ENCODE measurements around the gene ZMYND12. TPM values are rescaled to one million over a fixed set of nuclear protein-coding genes. Genes with fewer than 3 reads are reported as not detected.

ZMYND12 gene
- total RNA-seq, 2 donors from 2014 or later, result 0.68 to 1.6 TPM

- Mint-ChIP-seq H3K27me3 (peaks cover 5% of the 10 kb centered on the region), H3K4me1 (peaks cover 20% of the 10 kb centered on the region), H3K36me3 (ENCODE audit: low read depth) (peaks cover 11% of the 10 kb centered on the region), H3K27ac (peak overlapping the region; percentile 96), H3K4me3 (peak overlapping the region; percentile 86)
- no peak for DNase-seq
- no peak for ATAC-seq
- H3K9me3 ChIP-seq (ENCODE audit: control insufficient read depth, low read length, poor library complexity, severe bottlenecking), result no peaks in the 10 kb centered on the region
These were observed 8.1 kb upstream of the ZMYND12 start for GRCh38 chr1:42463921-42464320.

GRCh38 chr1:42462828-42463763 lies 7.3 kb upstream of the ZMYND12 start, which contains the start of gene CCDC30:
Gene CCDC30 (plus strand): TSS chr1:42463286. CDS start chr1:42480552, 17,266 bp downstream.
- DNase-seq, result peak; percentile 89 to 95 (median 90)
- peaks cover 22% of the 10 kb centered on the region for H3K4me1 Mint-ChIP-seq

GRCh38 chr1:42461196-42461595 lies 5.4 kb upstream of the ZMYND12 start:
- DNase-seq (no peak), ATAC-seq (no peak)
- Mint-ChIP-seq H3K4me1 (peaks cover 31% of the 10 kb centered on the region), H3K27ac (peak overlapping the region; percentile 96), H3K27me3 (no peaks in the 10 kb centered on the region), H3K36me3 (ENCODE audit: low read depth) (peaks cover 13% of the 10 kb centered on the region), H3K4me3 (no peak overlapping the region)
- no peaks in the 10 kb centered on the region for H3K9me3 ChIP-seq (ENCODE audit: control insufficient read depth, low read length, poor library complexity, severe bottlenecking)

More at GRCh38 chr1:42462828-42463763, 7.3 kb upstream of the ZMYND12 start, which contains the start of gene CCDC30:
- no peaks in the 10 kb centered on the region for H3K9me3 ChIP-seq (ENCODE audit: control insufficient read depth, low read length, poor library complexity, severe bottlenecking)
- H3K36me3 Mint-ChIP-seq (ENCODE audit: low read depth), result peaks cover 11% of the 10 kb centered on the region
- H3K4me3 Mint-ChIP-seq, result peak within 1 kb of the TSS; percentile 86
- peaks cover 5% of the 10 kb centered on the region for H3K27me3 Mint-ChIP-seq
- peak within 1 kb of the TSS; percentile 96 for H3K27ac Mint-ChIP-seq
- peak; percentile 95 for ATAC-seq

- no peaks in the 10 kb centered on the region for H3K9me3 ChIP-seq (ENCODE audit: control insufficient read depth, low read length, poor library complexity, severe bottlenecking)
- H3K4me1 Mint-ChIP-seq, result peaks cover 32% of the 10 kb centered on the region
- no peaks in the 10 kb centered on the region for H3K27me3 Mint-ChIP-seq
- H3K4me3 Mint-ChIP-seq, result peak overlapping the region; percentile 92
- peak; percentile 59 for ATAC-seq
- H3K27ac Mint-ChIP-seq, result peak overlapping the region; percentile 97
- DNase-seq, result peak; percentile 38 to 51 (median 47)
- H3K36me3 Mint-ChIP-seq (ENCODE audit: low read depth), result peaks cover 14% of the 10 kb centered on the region
These were observed 900 bp upstream of the ZMYND12 start for GRCh38 chr1:42456754-42457089.

- Mint-ChIP-seq H3K4me1 (peaks cover 32% of the 10 kb centered on the region), H3K27ac (peak overlapping the region; percentile 69), H3K27me3 (no peaks in the 10 kb centered on the region), H3K36me3 (ENCODE audit: low read depth) (peaks cover 9% of the 10 kb centered on the region), H3K4me3 (peak overlapping the region; percentile 21)
- DNase-seq (no peak), ATAC-seq (no peak)
- no peaks in the 10 kb centered on the region for H3K9me3 ChIP-seq (ENCODE audit: control insufficient read depth, low read length, poor library complexity, severe bottlenecking)
These were observed 1.4 kb downstream of the ZMYND12 start for GRCh38 chr1:42454403-42454802.

GRCh38 chr1:42453386-42453785 lies 2.4 kb downstream of the ZMYND12 start:
- Mint-ChIP-seq H3K4me1 (peaks cover 32% of the 10 kb centered on the region), H3K27me3 (no peaks in the 10 kb centered on the region), H3K36me3 (ENCODE audit: low read depth) (peaks cover 9% of the 10 kb centered on the region), H3K4me3 (no peak overlapping the region), H3K27ac (peak overlapping the region; percentile 69)
- no peaks in the 10 kb centered on the region for H3K9me3 ChIP-seq (ENCODE audit: control insufficient read depth, low read length, poor library complexity, severe bottlenecking)
- ATAC-seq, result no peak
- DNase-seq, result no peak

- no peaks in the 10 kb centered on the region for H3K9me3 ChIP-seq (ENCODE audit: control insufficient read depth, low read length, poor library complexity, severe bottlenecking)
- H3K4me3 Mint-ChIP-seq, result no peak overlapping the region
- no peak for ATAC-seq
- no peaks in the 10 kb centered on the region for H3K36me3 Mint-ChIP-seq (ENCODE audit: low read depth)
- DNase-seq, result no peak
- H3K27me3 Mint-ChIP-seq, result no peaks in the 10 kb centered on the region
- peak overlapping the region; percentile 32 for H3K27ac Mint-ChIP-seq
- peaks cover 14% of the 10 kb centered on the region for H3K4me1 Mint-ChIP-seq
These were observed 5.8 kb downstream of the ZMYND12 start for GRCh38 chr1:42450061-42450460.

GRCh38 chr1:42449256-42449655 lies 6.6 kb downstream of the ZMYND12 start:
- Mint-ChIP-seq H3K36me3 (ENCODE audit: low read depth) (no peaks in the 10 kb centered on the region), H3K4me1 (peaks cover 10% of the 10 kb centered on the region), H3K27me3 (no peaks in the 10 kb centered on the region), H3K27ac (no peak overlapping the region), H3K4me3 (no peak overlapping the region)
- DNase-seq (no peak), ATAC-seq (no peak)
- no peaks in the 10 kb centered on the region for H3K9me3 ChIP-seq (ENCODE audit: control insufficient read depth, low read length, poor library complexity, severe bottlenecking)

GRCh38 chr1:42442662-42443061 lies 13.2 kb downstream of the ZMYND12 start:
- H3K9me3 ChIP-seq (ENCODE audit: control insufficient read depth, low read length, poor library complexity, severe bottlenecking), result no peaks in the 10 kb centered on the region
- no peak overlapping the region for H3K4me3 Mint-ChIP-seq
- H3K36me3 Mint-ChIP-seq (ENCODE audit: low read depth), result peaks cover 8% of the 10 kb centered on the region
- no peak overlapping the region for H3K27ac Mint-ChIP-seq
- H3K27me3 Mint-ChIP-seq, result peaks cover 15% of the 10 kb centered on the region
- H3K4me1 Mint-ChIP-seq, result peaks cover 5% of the 10 kb centered on the region
- DNase-seq (no peak), ATAC-seq (no peak)

GRCh38 chr1:42439940-42440339 lies 15.9 kb downstream of the ZMYND12 start:
- Mint-ChIP-seq H3K27me3 (peaks cover 18% of the 10 kb centered on the region), H3K4me3 (no peak overlapping the region), H3K4me1 (peaks cover 2% of the 10 kb centered on the region), H3K36me3 (ENCODE audit: low read depth) (peaks cover 8% of the 10 kb centered on the region), H3K27ac (no peak overlapping the region)
- DNase-seq (no peak), ATAC-seq (no peak)
- H3K9me3 ChIP-seq (ENCODE audit: control insufficient read depth, low read length, poor library complexity, severe bottlenecking), result no peaks in the 10 kb centered on the region

GRCh38 chr1:42434340-42434739 lies 21.5 kb downstream of the ZMYND12 start:
- Mint-ChIP-seq H3K36me3 (ENCODE audit: low read depth) (peaks cover 3% of the 10 kb centered on the region), H3K27ac (no peak overlapping the region), H3K4me1 (no peaks in the 10 kb centered on the region), H3K27me3 (peaks cover 17% of the 10 kb centered on the region), H3K4me3 (no peak overlapping the region)
- ATAC-seq (no peak), DNase-seq (no peak)
- no peaks in the 10 kb centered on the region for H3K9me3 ChIP-seq (ENCODE audit: control insufficient read depth, low read length, poor library complexity, severe bottlenecking)

GRCh38 chr1:42433369-42433768 lies 22.5 kb downstream of the ZMYND12 start:
- DNase-seq (no peak), ATAC-seq (no peak)
- H3K9me3 ChIP-seq (ENCODE audit: control insufficient read depth, low read length, poor library complexity, severe bottlenecking), result no peaks in the 10 kb centered on the region
- Mint-ChIP-seq H3K27me3 (peaks cover 15% of the 10 kb centered on the region), H3K36me3 (ENCODE audit: low read depth) (peaks cover under 1% of the 10 kb centered on the region), H3K4me1 (no peaks in the 10 kb centered on the region), H3K27ac (no peak overlapping the region), H3K4me3 (no peak overlapping the region)

GRCh38 chr1:42432714-42433113 lies 23.1 kb downstream of the ZMYND12 start:
- H3K4me1 Mint-ChIP-seq, result no peaks in the 10 kb centered on the region
- no peak overlapping the region for H3K4me3 Mint-ChIP-seq
- no peaks in the 10 kb centered on the region for H3K36me3 Mint-ChIP-seq (ENCODE audit: low read depth)
- peaks cover 10% of the 10 kb centered on the region for H3K27me3 Mint-ChIP-seq
- ATAC-seq (no peak), DNase-seq (no peak)
- no peaks in the 10 kb centered on the region for H3K9me3 ChIP-seq (ENCODE audit: control insufficient read depth, low read length, poor library complexity, severe bottlenecking)
- no peak overlapping the region for H3K27ac Mint-ChIP-seq

GRCh38 chr1:42431514-42431913 lies 24.3 kb downstream of the ZMYND12 start:
- Mint-ChIP-seq H3K4me1 (no peaks in the 10 kb centered on the region), H3K27me3 (peaks cover 10% of the 10 kb centered on the region), H3K4me3 (no peak overlapping the region), H3K27ac (no peak overlapping the region), H3K36me3 (ENCODE audit: low read depth) (peaks cover 2% of the 10 kb centered on the region)
- H3K9me3 ChIP-seq (ENCODE audit: control insufficient read depth, low read length, poor library complexity, severe bottlenecking), result no peaks in the 10 kb centered on the region
- DNase-seq (no peak), ATAC-seq (no peak)
